Effector memory CD8-positive, alpha-beta T cell (primary cell): ENCODE measurements around the gene SHANK1.

ENCODE experiments used
- ATAC-seq: fragments of 150-1000 bp; cut with Tn5 transposase; replicated peaks from 2 replicates; pipeline ENCODE4 v1.10.0; 2021; ENCODE audit warnings: mild to moderate bottlenecking, moderate library complexity
- DNase-seq, 3 experiments: peaks; one replicate each; pipeline ENCODE4 v3.0.0; 2021
- H3K27ac Mint-ChIP-seq, 2 donors: one replicate each; pipeline ENCODE4 v1.8.0; 2022; ENCODE audit warnings: mild to moderate bottlenecking in 2 of 2, mixed read lengths in 2 of 2, moderate library complexity in 2 of 2
- H3K27me3 Mint-ChIP-seq, 2 donors: one replicate each; pipeline ENCODE4 v1.8.0; 2022; ENCODE audit warnings: mixed read lengths in 2 of 2
- H3K36me3 Mint-ChIP-seq: one replicate; pipeline ENCODE4 v1.8.0; 2022; ENCODE audit warnings: mild to moderate bottlenecking, moderate library complexity, mixed read lengths; ENCODE audit not compliant: insufficient read depth
- H3K4me1 Mint-ChIP-seq, 2 donors: one replicate each; pipeline ENCODE4 v1.8.0; 2022; ENCODE audit warnings: low read depth in 2 of 2, mixed read lengths in 2 of 2
- H3K4me3 Mint-ChIP-seq, 2 donors: one replicate each; pipeline ENCODE4 v1.8.0; 2022; ENCODE audit warnings: mild to moderate bottlenecking in 2 of 2, mixed read lengths in 2 of 2, moderate library complexity in 2 of 2
- H3K9me3 Mint-ChIP-seq, 2 donors: one replicate each; pipeline ENCODE4 v1.8.0; 2022; ENCODE audit warnings: mixed read lengths in 2 of 2

The SHANK1 gene

DNA sequence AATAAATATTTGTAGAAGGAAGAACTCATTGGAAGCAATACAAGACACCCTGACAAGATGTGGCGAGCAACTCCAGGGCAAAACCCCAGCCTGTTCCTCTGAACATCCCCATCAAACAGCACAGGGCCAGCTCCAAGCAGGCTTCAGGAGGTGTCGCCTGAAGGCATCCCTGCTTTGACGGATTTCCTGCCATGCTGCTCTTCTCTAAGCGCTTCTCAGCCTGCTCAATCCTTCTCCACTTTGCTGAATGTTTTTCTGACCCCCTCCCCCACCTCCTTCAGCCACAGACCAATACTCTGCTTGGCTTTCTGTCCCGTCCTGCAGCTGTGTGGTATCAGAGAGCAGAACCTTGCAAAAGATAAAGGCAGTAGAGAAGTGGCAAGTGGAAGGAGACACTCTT lies 42.0 kb downstream of the SHANK1 start:
- ATAC-seq (no peak), DNase-seq (no peak)
- peaks cover 3% of the 10 kb centered on the region for H3K36me3 Mint-ChIP-seq
- H3K9me3 Mint-ChIP-seq: peaks cover 0 to 5% of the 10 kb centered on the region in 2 donors
- peaks cover 60 to 71% of the 10 kb centered on the region in 2 donors for H3K27me3 Mint-ChIP-seq
- peaks cover 7 to 11% of the 10 kb centered on the region in 2 donors for H3K4me1 Mint-ChIP-seq
- no peak overlapping the region for H3K4me3 Mint-ChIP-seq
- no peak overlapping the region for H3K27ac Mint-ChIP-seq

DNA sequence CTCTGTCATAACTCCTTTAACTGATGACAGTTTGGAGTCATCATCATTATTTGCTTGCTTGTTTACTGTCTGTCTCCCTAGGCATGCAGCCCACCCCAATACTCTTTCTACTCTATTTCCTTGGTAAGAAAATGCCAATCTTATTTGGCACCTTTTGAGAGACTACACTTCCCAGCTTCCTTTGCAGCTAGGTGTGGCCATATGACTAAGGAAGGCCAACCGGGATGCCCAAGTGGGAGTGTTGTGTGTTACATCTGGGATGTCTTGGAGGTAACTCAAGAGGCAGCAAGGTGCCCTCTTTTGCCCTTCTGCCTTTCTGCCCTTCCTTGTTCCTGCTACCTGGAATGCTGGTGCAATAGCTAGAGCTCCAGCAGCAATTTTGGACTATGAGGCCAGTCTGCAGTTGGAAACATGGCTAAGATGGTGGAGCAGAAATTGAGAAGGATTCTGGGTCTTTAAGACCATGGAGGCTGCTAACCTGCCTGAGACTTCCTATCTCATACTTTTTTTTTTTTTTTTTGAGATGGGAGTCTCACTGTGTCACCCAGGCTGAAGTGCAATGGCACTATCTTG lies 42.9 kb downstream of the SHANK1 start:
- DNase-seq: no peak
- ATAC-seq: no peak
- no peak overlapping the region for H3K4me3 Mint-ChIP-seq
- peaks cover 0 to 5% of the 10 kb centered on the region in 2 donors for H3K9me3 Mint-ChIP-seq
- H3K4me1 Mint-ChIP-seq: peaks cover 7 to 11% of the 10 kb centered on the region in 2 donors
- peaks cover 3% of the 10 kb centered on the region for H3K36me3 Mint-ChIP-seq
- H3K27me3 Mint-ChIP-seq: peaks cover 58 to 73% of the 10 kb centered on the region in 2 donors
- H3K27ac Mint-ChIP-seq: no peak overlapping the region

DNA sequence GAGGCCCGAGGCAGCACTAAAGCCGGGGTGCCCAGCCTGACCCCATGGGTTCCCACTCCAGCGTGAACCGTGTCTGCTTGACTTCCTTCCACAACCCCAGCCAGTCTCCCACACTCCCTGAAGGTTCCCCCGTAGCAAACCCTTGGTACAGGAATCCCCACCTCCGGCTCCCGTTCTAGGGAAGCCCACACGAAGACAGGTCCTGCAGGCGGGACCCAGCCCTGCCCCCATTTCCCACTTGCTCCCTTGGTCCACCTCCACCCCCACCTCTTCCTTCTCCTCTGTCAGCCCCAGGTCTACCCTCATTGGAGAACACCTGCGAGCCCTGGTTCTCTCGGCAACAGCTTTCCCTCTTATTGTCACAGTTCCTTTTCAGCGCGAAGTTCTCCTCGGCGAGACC lies 46.5 kb downstream of the SHANK1 start:
- Mint-ChIP-seq H3K36me3 (peaks cover 3% of the 10 kb centered on the region), H3K27ac (no peak overlapping the region), H3K27me3 (peaks cover 54 to 75% of the 10 kb centered on the region in 2 donors), H3K4me3 (no peak overlapping the region), H3K4me1 (no peaks in the 10 kb centered on the region), H3K9me3 (no peaks in the 10 kb centered on the region)
- ATAC-seq (no peak), DNase-seq (no peak)

DNA sequence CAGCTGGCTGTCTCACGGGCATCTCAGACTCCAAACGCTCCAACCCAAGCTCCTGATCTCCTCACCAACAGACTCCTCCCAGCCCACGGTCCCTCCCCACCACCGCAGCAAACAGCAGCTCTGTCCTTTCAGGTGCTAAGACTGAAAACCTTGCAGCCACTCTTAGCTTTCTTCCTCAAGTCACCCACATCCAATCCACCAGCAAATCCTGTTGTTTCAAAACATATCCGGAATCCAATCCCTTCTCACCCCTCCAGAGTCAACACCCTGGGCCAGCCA lies 49.6 kb downstream of the SHANK1 start:
- DNase-seq: no peak
- ATAC-seq: no peak
- H3K4me1 Mint-ChIP-seq: no peaks in the 10 kb centered on the region
- H3K4me3 Mint-ChIP-seq: no peak overlapping the region
- no peaks in the 10 kb centered on the region for H3K36me3 Mint-ChIP-seq
- no peak overlapping the region for H3K27ac Mint-ChIP-seq
- H3K9me3 Mint-ChIP-seq: no peaks in the 10 kb centered on the region
- peaks cover 44 to 70% of the 10 kb centered on the region in 2 donors for H3K27me3 Mint-ChIP-seq

DNA sequence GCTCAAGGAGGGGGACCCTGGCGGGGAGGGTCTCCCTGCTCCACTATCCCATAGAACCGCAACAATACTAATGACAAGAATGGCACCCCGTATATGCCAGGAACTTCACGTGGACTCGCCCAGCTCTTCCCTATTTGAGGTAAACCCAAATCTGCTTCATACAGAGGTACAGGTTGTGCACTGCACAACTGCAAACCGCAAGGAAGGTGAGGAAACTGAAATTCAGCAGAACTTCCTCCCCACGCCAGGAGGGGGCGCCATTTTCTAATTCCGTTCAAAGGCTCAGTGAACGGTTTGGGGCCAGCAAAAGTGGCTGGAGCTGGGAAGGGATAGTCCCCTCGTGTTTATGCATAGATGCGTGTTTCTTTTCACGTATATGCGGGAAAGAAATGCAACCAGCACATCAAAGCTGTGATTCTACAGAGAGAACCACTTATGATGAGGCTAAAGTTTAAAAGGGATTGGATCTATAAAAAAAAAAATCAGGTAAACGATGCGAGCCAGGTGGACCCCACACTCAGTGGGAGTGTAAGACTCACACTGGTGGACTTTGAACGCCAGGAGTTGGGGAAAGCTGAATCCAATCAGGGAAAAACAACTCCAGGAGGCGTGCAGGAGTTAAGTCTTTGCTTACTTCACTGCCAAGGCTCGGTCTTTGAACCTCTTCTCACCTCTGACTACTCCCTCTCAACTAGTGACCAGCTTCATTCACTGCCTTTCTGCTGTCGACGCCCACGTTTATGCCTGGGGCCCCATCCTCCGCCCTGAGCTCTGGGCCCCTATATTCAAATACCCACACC lies 50.1 kb downstream of the SHANK1 start:
- peak; percentile 6 to 15 (median 10) for DNase-seq
- no peaks in the 10 kb centered on the region for H3K36me3 Mint-ChIP-seq
- H3K4me3 Mint-ChIP-seq: no peak overlapping the region
- no peaks in the 10 kb centered on the region for H3K9me3 Mint-ChIP-seq
- ATAC-seq: no peak
- no peak overlapping the region for H3K27ac Mint-ChIP-seq
- H3K27me3 Mint-ChIP-seq: peaks cover 48 to 73% of the 10 kb centered on the region in 2 donors
- H3K4me1 Mint-ChIP-seq: no peaks in the 10 kb centered on the region

DNA sequence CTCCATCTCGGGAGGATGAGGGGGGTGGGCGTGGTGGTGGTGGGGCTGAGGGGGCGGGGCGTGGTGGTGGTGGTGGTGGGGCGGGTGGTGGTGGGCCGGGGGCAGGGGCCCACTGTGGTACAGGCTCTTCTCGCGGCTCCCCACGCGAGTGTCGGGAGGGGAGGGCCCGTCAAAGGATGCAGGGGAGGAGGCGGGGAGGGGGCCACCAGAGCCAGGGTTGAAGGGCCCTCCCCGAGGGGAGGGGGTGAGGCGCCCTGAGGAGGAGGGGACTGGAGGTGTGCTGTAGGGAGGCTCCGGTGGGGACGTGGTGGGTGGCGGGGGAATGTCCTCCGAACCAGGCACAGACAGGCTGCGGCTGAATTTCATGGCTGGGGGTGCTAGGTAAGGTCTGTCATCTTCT lies 50.7 kb downstream of the SHANK1 start:
- H3K27me3 Mint-ChIP-seq: peaks cover 49 to 73% of the 10 kb centered on the region in 2 donors
- no peak overlapping the region for H3K4me3 Mint-ChIP-seq

DNA sequence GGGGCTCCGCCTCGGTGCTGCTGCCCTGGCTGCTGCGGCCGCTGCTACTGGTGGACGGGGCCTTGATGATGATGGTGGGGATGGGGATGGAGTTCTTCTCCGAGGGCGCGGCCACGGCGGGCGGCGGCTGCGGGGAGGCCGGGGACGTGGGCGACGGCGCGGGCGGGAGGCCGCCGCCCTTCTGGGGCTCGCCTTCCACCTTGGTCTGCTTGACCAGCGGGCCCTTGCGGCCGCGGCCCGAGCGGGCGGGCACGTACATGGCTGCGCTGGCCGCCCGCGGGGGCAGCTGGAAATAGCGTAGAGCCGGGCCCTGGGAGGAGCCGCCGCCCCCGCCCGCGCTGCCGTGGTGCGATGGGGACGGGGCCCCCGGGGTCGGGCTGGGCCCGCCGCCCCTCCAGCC lies 51.2 kb downstream of the SHANK1 start:
- Mint-ChIP-seq H3K27me3 (peaks cover 46 to 73% of the 10 kb centered on the region in 2 donors), H3K9me3 (no peaks in the 10 kb centered on the region), H3K4me1 (no peaks in the 10 kb centered on the region), H3K4me3 (no peak overlapping the region), H3K36me3 (no peaks in the 10 kb centered on the region), H3K27ac (no peak overlapping the region)
- DNase-seq (no peak), ATAC-seq (no peak)

More for the DNA sequence above, 50.7 kb downstream of the SHANK1 start:
- H3K9me3 Mint-ChIP-seq: no peaks in the 10 kb centered on the region
- no peaks in the 10 kb centered on the region for H3K36me3 Mint-ChIP-seq
- DNase-seq: no peak
- no peaks in the 10 kb centered on the region for H3K4me1 Mint-ChIP-seq
- no peak for ATAC-seq
- no peak overlapping the region for H3K27ac Mint-ChIP-seq

DNA sequence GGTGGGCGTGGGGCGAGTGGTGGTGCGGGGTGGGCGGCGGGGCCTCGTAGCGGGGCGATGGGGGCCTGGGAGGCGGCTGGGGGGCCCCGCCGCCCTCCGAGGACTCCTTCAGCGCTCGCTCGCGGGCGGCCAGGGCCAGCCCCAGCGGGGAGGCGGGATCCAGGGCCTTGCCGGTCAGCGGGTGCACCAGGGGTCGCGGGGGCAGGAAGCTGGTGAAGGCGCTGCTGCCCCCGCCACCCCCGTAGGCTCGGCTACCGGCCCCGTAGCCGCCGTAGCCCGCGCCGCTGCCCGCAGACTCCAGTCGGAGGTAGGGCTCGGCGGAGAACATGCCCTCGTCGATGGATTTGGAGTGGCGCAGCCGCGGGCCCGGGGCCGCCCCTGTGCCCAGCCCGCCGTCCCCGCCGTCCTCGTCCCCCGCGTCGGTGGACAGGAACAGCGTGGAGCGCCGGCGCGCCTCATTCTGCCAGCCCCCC lies 51.8 kb downstream of the SHANK1 start:
- H3K36me3 Mint-ChIP-seq: no peaks in the 10 kb centered on the region
- DNase-seq (no peak), ATAC-seq (no peak)
- no peak overlapping the region for H3K27ac Mint-ChIP-seq
- H3K9me3 Mint-ChIP-seq: no peaks in the 10 kb centered on the region
- H3K4me1 Mint-ChIP-seq: no peaks in the 10 kb centered on the region
- H3K4me3 Mint-ChIP-seq: no peak overlapping the region
- peaks cover 46 to 73% of the 10 kb centered on the region in 2 donors for H3K27me3 Mint-ChIP-seq

DNA sequence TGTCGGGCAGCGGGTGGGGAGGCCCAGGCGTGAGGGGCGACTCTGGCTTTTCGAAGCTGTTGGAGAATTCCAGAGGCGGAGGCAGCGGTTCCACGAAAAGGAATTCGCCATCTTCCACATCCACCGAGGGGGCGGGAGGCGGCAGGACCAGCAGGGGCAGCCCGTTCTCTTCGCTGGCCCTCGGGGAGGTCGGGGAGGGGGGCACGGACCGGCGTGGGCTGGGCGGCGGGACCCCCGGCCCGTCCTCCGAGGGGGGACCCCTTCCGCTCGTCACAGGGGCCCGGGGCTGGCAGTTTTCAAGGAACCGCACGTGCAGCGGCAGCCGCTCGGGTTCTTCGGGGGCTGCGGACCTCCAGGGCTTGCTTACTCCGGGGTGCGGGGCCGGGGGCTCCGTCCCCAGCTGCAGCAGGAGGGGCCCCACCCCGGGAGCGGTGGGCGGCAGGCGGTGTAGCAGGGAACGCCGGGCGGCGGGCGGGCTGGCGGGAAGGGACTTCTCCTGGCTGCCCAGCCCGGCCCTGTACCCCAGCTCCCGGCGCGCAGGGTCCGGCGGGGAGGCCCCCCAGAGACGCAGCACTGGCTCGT lies 52.3 kb downstream of the SHANK1 start:
- Mint-ChIP-seq H3K36me3 (no peaks in the 10 kb centered on the region), H3K27ac (no peak overlapping the region), H3K27me3 (peaks cover 49 to 73% of the 10 kb centered on the region in 2 donors), H3K9me3 (no peaks in the 10 kb centered on the region), H3K4me3 (no peak overlapping the region), H3K4me1 (no peaks in the 10 kb centered on the region)
- ATAC-seq (no peak), DNase-seq (no peak)

DNA sequence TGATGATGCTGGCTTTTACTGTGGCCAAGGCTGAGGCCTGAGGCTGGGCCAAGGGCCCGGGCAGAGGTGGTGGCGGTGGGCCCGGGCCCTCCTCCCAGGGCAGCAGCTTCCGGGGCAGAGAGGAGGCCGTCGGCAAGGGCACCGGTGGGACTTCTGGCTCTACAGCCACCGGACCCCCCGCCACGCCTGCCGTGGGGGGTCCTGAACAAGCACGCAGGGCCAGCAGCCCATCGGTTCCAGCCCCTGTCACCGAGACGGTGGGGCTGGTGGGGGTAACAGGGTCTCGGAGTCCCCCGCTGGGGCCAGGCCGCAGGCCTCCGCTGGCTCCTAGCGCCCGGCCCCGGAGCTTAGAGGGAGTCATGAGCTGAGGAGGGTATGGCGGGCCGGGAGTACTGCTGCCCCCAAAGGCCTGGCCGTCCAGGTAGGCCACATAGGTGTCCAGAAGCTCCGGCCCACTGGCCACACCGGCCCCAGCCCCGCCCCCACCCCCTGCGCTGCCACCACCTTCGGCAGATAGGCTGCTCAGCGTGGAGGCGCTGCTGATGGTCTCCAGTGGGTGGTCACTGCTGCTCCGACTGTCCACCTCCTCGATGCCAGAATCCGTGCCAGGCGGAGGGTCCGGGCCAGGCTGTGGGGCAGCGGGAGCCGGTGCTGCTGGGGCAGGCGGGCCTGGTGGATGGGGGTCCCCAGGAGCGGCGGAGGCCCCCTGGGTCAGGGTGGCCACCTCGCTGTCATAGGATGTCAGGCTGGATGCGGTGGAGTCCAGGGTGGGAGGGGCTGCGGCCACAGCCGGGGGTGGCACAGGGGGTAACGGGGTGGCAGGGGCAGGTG lies 53.0 kb downstream of the SHANK1 start:
- H3K27ac Mint-ChIP-seq: no peak overlapping the region
- H3K27me3 Mint-ChIP-seq: peaks cover 43 to 73% of the 10 kb centered on the region in 2 donors
- H3K9me3 Mint-ChIP-seq: no peaks in the 10 kb centered on the region
- no peak overlapping the region for H3K4me3 Mint-ChIP-seq
- ATAC-seq: no peak
- H3K4me1 Mint-ChIP-seq: no peaks in the 10 kb centered on the region
- H3K36me3 Mint-ChIP-seq: no peaks in the 10 kb centered on the region
- no peak for DNase-seq

DNA sequence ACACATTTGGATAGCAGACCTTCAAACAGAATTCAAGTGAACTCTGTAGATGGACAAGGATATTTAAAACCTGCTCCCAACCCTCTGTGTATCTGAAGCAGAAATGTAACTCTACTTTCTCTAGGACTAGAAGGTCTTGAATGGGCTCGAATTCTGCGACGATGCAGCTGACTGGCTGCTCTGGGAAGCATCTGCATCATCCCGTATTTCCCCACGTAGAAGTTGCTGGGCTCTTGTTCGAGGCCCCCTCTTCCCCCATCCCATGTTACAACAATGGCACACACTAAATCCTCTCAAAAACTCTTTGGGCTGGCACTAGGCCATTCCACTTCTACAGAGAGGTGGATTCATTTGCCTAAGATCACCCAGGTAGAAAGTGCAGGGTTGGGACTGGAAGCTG lies 55.4 kb downstream of the SHANK1 start:
- H3K36me3 Mint-ChIP-seq: no peaks in the 10 kb centered on the region
- peaks cover 40 to 67% of the 10 kb centered on the region in 2 donors for H3K27me3 Mint-ChIP-seq
- H3K4me3 Mint-ChIP-seq: no peak overlapping the region
- H3K4me1 Mint-ChIP-seq: no peaks in the 10 kb centered on the region
- no peak overlapping the region for H3K27ac Mint-ChIP-seq
- ATAC-seq (no peak), DNase-seq (no peak)
- peaks cover 0 to 8% of the 10 kb centered on the region in 2 donors for H3K9me3 Mint-ChIP-seq

DNA sequence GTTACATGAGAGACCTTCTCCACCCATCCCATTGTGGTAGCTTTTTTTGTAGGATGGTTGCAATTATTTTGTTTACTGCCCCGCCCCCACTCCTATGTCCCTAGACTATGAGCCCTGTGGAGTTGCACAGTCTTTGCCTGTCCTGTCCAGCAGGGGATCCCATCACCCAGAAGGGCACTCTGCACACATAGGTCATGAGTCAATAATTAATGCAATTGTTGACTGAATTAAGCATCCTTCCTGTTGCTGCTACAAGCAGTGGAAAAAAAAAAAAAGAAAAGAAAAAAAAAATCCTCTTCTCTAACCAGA lies 56.2 kb downstream of the SHANK1 start:
- no peaks in the 10 kb centered on the region for H3K36me3 Mint-ChIP-seq
- DNase-seq (no peak), ATAC-seq (no peak)
- no peak overlapping the region for H3K27ac Mint-ChIP-seq
- peaks cover 1 to 2% of the 10 kb centered on the region in 2 donors for H3K4me1 Mint-ChIP-seq
- H3K27me3 Mint-ChIP-seq: peaks cover 42 to 69% of the 10 kb centered on the region in 2 donors
- H3K9me3 Mint-ChIP-seq: peaks cover 0 to 8% of the 10 kb centered on the region in 2 donors
- no peak overlapping the region for H3K4me3 Mint-ChIP-seq

DNA sequence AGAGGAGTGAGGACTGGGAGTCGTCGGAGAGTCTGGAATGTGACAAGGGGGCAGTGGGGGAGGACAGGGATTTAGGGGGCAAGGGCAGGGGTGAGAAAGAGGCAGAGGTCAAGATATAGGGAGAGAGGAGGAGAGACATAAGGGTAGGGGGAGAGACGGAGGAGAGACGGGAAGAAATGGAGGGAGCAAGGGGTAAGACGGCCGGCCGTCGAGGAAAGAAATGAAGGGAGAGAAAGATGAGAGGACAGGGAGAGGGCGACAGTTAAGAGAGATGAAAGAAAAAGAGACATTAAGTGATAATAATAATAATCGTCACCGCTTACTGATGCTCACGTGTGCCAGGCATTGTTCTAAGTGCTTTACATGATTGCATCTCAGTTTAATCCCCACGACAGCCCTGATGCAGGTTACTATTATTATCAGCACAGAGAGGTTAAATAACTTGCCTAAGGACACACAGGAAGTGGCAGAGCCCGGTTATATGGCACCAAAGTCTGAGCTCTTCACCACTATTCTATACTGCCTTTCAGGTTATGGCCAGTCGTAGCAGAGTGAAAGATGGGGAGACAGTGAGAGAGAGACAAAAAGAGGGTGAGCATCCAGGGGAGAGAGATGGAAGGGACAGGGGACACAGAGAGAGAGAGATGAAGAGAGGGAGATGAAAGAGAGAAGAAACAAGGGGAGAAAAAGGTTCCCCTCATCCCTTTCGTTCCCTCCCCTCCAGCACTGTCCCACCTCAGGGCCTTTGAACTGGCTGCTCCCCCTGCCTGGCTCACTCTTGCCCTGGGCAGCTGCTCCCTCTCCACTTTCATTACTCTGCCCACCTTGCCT lies 56.7 kb downstream of the SHANK1 start:
- Mint-ChIP-seq H3K36me3 (no peaks in the 10 kb centered on the region), H3K4me1 (peaks cover 7 to 8% of the 10 kb centered on the region in 2 donors), H3K4me3 (no peak overlapping the region), H3K27ac (no peak overlapping the region), H3K9me3 (peaks cover 4 to 8% of the 10 kb centered on the region in 2 donors), H3K27me3 (peaks cover 47 to 75% of the 10 kb centered on the region in 2 donors)
- no peak for ATAC-seq
- no peak for DNase-seq
